GM11168 (cell line): ENCODE measurements around the gene SSH2.

Experiments
- in situ Hi-C: fragments of 300-500 bp; cut with MboI; formaldehyde crosslinking; loops from one replicate; pipeline ENCODE4 v1.12.0; 2022; ENCODE audit warnings: low sequenced_read_pairs; ENCODE audit not compliant: unreplicated experiment

SSH2 gene

GRCh38 chr17:29603109-29603674 is 326.8 kb downstream of the SSH2 start:
- in situ Hi-C loops = no loop called here

DNA sequence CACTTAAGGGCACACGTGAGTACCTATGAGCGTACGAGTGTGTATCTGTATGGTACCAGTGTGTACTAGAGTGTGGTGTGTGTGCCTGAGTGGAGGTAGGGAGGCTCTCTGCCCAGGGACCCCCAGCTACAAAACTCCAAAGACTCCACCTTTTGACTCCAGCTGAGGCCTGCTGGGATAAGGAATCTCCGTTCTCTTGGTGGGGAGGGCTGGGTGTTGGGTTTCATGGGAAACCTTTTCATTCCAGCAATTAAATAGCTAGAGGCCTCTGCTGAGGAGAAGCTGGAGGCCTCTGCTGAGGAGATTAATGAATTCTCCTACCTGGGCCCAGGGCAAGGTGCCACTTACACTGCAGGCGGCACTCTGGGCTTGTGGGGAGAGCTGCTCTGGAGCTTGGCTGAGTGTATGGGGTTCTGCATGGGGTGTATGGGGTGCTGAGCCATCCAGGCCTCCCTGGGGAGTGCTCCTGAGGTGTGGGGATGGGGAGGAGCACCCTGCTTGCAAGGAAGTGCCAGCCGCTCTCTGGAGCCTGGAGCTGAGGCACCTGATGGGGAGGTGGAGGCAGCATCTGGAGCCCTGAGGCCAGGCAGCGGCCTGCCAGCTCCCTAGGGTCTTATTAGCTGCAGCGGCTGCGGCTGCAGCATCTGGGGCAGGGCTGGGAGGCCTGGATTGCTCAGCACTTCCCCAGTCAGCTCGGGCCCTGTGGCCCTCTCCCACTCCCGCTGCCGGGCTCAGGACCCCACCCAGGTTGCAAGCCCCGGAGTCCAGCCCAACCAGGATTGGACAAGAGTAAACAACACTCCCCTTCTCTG is 332.5 kb downstream of the SSH2 start:
- in situ Hi-C loops = no loop called here

GRCh38 chr17:29596811-29597210 is 333.2 kb downstream of the SSH2 start:
- in situ Hi-C loops = no loop called here

DNA sequence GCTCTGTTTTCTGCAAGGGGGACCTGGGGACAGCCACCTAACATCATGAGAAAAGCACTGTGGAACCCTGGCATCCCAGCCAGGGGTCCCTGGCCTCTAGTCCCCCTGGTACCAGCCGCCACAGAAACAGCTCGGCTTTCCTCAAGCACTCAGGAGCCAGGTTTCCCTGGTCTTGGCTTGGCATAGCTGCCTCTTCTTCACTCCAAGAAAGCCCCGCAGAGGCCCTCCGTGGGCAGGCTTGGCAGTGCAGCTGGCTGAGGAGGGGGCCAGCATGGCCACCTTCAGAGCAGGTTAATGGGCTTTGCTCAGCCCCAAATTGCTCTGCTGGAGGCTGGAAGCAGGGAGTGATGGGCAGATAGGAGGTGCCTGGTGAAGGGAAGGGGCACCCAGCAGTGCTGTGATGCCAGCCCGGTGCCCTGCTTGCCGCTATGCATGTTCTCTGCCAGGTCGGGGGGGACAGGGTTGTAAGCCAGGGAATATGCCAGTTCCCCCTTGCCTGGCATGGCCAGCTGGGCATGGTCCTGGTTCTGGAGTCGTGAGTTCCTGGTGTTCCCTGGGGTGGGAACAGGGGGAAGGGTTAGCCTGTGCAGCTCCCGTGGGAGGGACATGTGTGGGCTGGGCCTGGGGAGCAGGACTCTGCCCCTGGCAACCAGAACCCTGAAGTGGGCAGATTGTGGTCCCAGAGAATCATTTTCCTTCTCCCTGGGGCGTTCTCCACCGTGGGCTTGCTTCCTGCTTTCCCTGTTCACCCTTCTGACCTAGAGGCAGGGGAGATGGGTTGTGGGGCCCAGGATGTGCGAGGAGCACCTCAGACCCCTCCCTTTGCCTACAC is 333.9 kb downstream of the SSH2 start:
- in situ Hi-C loops = no loop called here

DNA sequence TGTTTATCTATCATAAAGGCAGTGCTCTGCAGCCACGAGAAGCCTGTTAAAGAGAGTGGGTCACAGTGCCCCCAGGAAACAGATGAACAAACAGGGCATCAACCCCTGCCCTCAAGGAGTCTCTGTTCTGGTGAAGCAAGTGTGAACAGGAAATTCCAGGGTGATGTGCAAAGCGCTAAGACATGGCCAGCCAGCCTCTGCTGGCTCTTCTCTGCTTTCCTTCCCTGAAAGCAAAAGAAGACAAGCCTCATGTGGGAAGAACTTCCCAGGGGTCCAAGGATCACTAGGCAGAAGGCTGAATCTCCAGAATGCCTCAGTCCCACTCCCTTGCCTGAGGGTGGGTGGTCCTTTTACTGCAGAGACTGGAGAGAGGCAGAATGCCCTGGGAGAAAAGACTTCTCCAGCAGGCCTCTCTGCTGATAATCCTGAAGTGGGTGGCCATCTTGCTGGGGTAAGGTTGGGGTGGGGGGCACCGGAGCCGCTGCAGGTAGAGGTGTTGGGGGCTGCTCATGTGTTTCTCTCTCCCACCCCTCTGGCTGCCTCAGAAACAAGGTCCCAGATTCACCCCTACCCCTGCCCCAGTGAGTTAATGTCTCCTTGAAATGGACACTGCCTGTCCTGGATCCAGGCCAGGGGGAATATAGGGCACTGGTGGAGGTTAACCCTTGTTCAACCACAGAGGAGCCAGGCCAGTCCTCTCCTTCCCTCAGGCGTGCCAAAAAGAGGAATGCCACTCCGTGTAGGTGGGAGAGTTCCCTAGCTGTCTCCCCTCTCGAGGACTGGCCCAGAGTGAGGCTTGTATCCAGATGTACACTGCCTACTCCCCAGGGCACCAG is 334.7 kb downstream of the SSH2 start:
- in situ Hi-C loops = no loop called here

- in situ Hi-C loops = no loop called here
These were observed 335.4 kb downstream of the SSH2 start for GRCh38 chr17:29594519-29595090.

GRCh38 chr17:29593591-29594518 is 336.2 kb downstream of the SSH2 start:
- in situ Hi-C loops = no loop called here

DNA sequence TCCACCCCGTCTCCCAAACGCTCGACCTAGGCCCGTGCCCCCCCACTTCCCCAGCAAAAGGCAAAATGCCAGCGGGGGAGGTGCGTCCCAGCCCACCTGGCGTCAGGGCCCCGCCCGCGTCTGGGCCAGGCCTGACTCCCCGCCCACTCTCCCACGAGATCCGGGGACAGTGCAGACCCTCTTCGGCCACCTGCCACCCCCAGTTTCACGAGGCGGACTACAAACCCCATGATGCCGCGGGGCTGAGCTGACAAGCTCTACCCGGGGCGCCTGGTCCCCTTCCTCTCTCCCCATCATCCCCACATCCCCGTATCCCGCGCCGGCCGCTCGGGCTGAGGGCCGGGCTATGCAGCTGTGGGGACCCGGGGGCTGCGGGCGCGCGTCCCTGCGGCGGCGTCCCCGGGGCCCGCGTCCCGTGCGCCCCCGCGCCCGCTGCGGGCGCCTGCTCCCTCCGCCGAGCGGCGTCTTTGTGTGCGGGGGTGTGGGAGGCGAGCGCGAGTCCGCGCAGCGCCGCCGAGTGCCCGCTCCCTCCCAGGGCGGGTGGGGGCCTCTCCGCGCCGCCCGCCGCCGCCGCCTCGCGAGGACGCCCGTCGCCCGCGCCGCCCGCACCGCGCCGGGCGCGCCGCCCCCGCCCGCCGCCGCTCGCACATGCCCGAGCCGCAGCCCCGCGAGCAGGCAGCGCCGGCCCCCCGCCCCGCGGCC is 337.0 kb downstream of the SSH2 start, which contains the start of gene ANKRD13B:
TSS of gene ANKRD13B (plus strand) at position 283 of the 702 bp plus-strand sequence. CDS start 490 bp downstream, outside the sequence.
- in situ Hi-C loops = no loop called here

DNA sequence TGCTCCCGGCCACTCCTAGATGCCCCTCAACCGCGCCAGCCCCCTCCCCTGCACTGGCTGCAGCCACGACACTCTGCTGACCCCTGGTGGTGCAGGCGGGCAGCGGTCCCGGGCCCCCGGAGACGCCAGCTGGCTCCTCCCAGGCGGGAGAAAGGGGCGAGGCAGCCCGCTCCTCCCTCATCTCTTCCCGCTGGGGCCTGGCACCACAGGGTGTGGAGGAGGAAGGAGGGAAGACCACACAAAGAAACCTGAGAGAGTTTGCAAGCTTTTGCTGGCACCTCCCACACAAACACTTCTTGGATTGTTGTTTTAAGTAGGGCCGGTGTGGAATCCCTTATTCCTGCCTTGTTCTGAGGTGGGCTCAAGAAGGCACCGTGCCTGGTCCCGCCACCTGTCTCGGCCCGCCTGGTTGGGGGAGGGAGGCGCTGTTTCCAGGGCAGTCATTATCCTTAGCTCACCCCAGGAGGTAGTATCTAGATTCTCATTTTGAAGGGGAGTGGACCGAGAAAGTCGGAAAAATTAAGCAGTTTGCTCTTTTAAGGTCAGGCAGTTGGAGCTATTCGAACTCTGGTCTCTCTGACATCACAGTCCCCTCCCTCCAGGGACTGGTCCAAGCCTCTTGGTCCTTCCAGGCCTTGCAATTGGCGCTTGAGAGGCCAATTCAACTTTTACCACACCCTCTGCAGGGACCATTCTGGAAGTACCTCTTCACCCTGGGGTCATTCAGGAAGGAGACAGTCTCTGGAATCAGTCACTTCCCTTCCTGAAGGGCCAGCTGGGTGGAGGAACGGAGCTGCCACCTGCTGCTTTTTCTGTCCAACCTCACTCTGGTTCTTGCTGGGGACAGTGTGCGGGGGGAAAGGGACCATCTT is 338.1 kb downstream of the SSH2 start:
- in situ Hi-C loops = no loop called here

DNA sequence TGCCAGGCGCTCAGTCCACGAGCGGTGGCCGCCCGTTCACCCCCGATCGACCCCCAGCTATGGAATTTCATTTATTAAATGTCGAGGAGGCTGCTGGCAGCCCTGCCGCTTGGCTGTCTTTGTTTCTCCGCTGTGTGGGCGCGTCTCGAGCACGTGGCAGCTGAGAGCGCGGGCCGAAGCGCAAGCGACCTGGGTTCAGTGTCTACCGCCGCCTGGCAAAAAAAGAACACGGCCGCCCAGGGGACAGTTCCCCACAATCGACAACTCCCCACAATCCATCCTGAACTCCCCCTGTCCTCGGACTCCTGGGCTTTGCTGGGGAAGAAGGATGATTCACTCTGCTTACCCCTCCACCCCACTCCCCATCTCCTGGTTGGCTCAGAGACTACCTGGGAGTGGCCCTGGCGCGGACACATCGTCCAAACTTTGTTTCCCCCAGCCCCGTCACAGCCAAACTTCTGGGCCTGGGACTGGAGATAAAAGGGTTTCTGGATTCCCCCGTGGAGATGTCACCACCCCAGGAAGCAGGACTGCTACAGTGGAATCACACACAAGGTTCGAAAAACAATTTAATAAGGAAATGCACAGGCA is 338.8 kb downstream of the SSH2 start:
- in situ Hi-C loops = no loop called here

DNA sequence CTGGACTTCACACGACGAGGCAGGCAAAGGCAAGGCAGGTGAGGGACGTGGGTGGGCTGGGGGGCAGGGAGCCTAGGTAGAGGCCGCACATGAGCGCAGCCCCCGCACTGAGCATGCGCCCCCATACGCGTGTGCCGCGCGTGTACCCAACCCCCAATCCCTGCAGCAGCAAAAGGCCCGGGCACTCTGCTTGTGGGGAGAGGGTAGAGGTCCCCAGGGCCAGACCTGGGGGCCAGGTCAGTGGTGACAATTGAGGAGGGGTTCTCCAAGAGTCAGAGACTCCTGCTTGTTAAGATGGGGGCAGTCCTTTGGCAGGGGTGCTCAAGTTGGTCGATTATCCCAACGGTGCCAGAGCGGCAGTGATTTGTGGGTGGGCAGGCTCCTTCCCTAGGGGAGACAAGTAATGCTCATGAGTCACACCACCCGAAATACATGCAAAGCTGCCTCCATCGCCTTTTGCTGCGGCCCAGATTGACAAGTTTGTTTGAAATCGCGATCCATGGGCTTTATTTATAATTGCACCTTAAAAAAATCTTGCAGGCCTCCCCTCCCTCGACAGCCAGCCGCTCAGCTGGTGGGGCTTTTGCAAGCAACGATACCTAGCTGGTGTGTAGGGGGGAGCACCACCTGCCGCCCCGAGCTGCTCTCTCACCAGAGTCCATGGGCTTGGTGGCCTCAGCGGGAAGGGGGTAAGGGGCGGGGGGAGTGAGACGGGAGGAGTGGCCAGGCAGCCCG is 339.4 kb downstream of the SSH2 start:
- in situ Hi-C loops = no loop called here

- in situ Hi-C loops = no loop called here
These were observed 340.3 kb downstream of the SSH2 start, which contains the start of gene GIT1 for GRCh38 chr17:29589524-29590410. Gene GIT1, minus strand, starts transcription at chr17:29589648. Its CDS starts 270 bp downstream, at chr17:29589378.

DNA sequence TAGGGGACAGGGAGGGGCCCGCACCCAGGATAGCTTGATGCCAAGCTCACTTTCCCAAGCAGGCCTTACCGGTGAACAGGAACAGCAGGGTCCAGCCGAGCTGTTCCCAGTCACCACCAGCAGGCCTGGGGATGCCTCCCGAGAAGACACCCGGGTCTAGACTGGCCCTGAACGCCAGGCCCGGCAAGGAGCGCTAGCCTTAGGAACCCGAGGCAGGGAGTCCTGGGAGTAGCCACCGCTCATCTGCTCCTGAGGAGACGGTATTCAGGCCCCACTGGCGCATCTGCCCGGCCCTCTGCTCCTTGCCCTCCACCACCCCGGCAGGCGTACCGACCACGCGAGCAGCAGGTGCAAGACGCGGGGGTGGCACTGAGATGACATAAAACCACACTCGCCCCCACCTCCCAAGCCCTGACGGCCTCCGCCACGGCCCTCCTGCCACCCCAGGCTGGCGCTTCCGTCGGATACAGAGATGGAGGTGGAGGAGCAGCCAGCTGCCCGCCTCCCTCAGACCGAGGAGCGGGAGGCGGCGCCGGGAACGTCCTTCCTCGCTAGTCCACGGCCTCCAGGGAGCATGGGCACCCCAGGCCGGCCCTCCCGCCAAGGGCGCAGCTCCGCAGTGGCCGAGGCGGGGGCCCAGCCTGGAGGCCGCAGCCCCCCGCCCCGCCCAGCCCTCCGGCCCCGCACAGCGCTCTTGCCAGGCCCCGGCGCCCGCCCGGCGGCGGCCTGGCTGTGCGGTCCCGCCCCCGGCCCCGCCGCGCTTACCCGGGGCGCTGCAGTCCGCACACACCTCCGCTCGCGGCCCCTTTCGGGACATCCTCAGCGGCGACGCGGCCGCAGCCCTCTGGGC is 341.2 kb downstream of the SSH2 start:
- in situ Hi-C loops = no loop called here

DNA sequence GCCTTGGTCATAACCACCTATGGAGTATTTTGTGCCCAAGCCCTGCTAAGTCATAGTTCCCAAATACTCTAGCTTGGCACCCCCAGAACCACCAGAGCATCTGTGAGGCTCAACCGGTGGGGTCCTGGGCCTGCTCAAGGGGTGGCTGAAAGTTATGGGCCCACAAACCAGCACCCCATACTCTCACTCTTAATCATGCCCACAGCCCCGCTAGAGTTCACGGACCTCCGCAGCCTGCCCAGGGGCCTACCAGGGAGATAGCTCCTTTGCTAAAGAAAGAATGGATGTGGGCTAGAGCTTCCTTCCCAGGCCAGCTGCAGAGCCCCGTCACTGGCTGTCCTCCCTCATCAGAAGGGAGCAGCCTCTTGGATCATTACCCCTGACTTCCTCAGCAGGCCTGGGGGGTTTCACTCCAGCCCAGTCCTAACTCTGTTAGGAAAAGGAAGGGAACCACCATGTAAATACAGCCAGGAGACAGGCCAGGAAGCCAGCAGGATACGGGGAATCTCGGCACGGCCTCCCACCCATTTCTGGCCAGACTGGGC is 341.9 kb downstream of the SSH2 start:
- in situ Hi-C loops = no loop called here
